Fibroblast of pulmonary artery (primary cell): Measurements from ENCODE around the gene GAREM2.

Experiments used
- DNase-seq: peaks from one replicate; pipeline ENCODE4 v3.0.0-alpha.2; 2010; ENCODE audit warnings: low read depth
- H3K4me3 ChIP-seq: replicated peaks from 2 replicates; pipeline ENCODE4 v1.5.1; 2011; ENCODE audit warnings: low read depth, mild to moderate bottlenecking, control low read depth, low read length, moderate library complexity
- CTCF ChIP-seq: IDR thresholded peaks from 2 replicates; pipeline ENCODE4 v1.5.1; 2011; ENCODE audit warnings: mild to moderate bottlenecking, control low read depth, low read length, inconsistent platforms; ENCODE audit errors: missing control alignments

Gene GAREM2

GRCh38 chr2:26172871-26173775, at the start of gene GAREM2:
Gene GAREM2 (plus strand): TSS chr2:26173088. CDS start chr2:26173221, 133 bp downstream.
- peak within 1 kb of the TSS; percentile 40 for H3K4me3 ChIP-seq
- DNase-seq: no peak
- TF ChIP-seq CTCF: no peak

- DNase-seq: no peak
- TF ChIP-seq CTCF: no peak
- no peak overlapping the region for H3K4me3 ChIP-seq
These were observed 49.5 kb upstream of the GAREM2 start for GRCh38 chr2:26123426-26123825.

GRCh38 chr2:26126074-26126473, 46.8 kb upstream of the GAREM2 start:
- TF ChIP-seq CTCF: no peak
- no peak overlapping the region for H3K4me3 ChIP-seq
- no peak for DNase-seq

- H3K4me3 ChIP-seq: no peak overlapping the region
- DNase-seq: no peak
- no peak for TF ChIP-seq CTCF
These were observed 44.7 kb upstream of the GAREM2 start for GRCh38 chr2:26128176-26128575.

- H3K4me3 ChIP-seq: no peak overlapping the region
- no peak for DNase-seq
- TF ChIP-seq CTCF: no peak
These were observed 42.1 kb upstream of the GAREM2 start for GRCh38 chr2:26130763-26131162.

GRCh38 chr2:26136451-26136850, 36.4 kb upstream of the GAREM2 start:
- H3K4me3 ChIP-seq: no peak overlapping the region
- no peak for DNase-seq
- no peak for TF ChIP-seq CTCF
